Smooth muscle cell of the umbilical artery (primary cell): ENCODE results near the gene CR2. TPM values are rescaled to one million over a fixed set of nuclear protein-coding genes. Genes with fewer than 3 reads are reported as not detected.

Experiments used
- total RNA-seq: library from RNA; depleted of rRNA; stranded (reverse); fragments of >200 nt; gene quantifications from 2 replicates; pipeline ENCODE4 v1.2.3, GENCODE V29; 2014

CR2 gene
- not detected in 2 replicates for total RNA-seq

DNA sequence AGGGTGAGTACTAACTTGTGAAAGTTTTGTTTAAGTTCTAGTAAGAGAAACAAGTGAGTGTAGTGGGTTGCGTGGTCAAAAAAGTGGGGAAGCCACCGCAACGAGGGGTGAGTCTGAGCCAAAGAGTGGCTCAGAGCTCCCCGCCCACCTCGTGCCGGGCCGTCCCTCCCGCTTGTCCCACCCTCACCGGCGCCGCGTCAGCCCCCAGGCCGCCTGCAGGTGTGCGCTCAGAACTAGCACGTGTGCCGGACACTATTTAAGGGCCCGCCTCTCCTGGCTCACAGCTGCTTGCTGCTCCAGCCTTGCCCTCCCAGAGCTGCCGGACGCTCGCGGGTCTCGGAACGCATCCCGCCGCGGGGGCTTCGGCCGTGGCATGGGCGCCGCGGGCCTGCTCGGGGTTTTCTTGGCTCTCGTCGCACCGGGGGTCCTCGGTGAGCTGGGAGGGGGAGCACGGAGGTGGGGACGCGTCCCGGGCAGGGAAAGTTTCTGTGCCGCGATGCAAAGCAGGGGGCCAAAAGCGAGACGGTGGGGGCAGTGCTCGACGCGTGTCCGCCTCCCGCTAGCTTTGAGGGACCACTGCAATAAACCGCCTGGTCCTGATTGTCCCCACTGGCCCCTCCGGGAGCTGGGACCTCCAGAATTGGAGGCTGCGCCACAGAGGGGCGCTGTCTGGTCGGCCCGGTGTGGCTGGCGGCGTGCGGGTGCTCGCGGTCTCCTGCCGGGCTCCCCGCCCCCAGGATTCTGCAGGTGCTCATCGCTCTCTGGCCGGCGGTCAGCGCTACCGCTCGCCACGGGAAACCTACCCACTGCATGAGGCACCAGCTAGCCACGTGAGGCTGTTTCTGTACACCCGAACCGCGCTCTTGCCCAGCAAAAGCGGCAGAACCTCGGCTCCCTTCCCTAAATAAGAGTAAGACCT lies at the start of gene CR2:
Gene CR2 (plus strand): TSS at position 283 of the 919 bp plus-strand sequence. CDS start 91 bp downstream, at position 374.

GRCh38 chr1:207495801-207496792 lies 42.0 kb downstream of the CR2 start, which contains the start of gene CR1:
TSS of gene CR1 (plus strand) at chr1:207496157. CDS start at chr1:207496268, 111 bp downstream.

Other genes starting within 250 kb of the CR2 start
- 13.9 and 19.6 TPM in 2 replicates for gene CD55, start 132.7 kb upstream of the CR2 start, total RNA-seq
- gene CR1, start 41.8 kb downstream of the CR2 start, total RNA-seq: not detected in 2 replicates
- gene CR1L, start 190.8 kb downstream of the CR2 start, total RNA-seq: not detected in 2 replicates